C4-2B (cell line): ENCODE results near the gene CA5A.
"Not testable (repeated sequence)": the region's sequence is repeated elsewhere in the genome, so short reads cannot be mapped to it uniquely, and the experiment has no call there.

ENCODE experiments used
- CTCF ChIP-seq: fragments of 450-650 bp; conservative IDR thresholded peaks from 2 replicates; pipeline ENCODE4 v1.5.1; 2017; ENCODE audit warnings: mild to moderate bottlenecking
- ZFX ChIP-seq: fragments of 450-650 bp; IDR thresholded peaks from 2 replicates; pipeline ENCODE4 v1.6.1; 2017

GRCh38 chr16:87984180-87984579, 47.9 kb upstream of the CA5A start:
- TF ChIP-seq CTCF, ZFX: not testable (repeated sequence)
